ENCODE measurements around the gene FHL2.

FHL2 gene

GRCh38 chr2:105437708-105438103 lies 38.9 kb upstream of the FHL2 start:
- Mint-ChIP-seq H3K4me1 (peaks cover 47% of the 10 kb centered on the region), H3K36me3 (ENCODE audit: low read depth) (no peaks in the 10 kb centered on the region), H3K4me3 (peak overlapping the region in 1 of 3 experiments; percentile 68), H3K9me3 (no peaks in the 10 kb centered on the region), H3K27ac (peak overlapping the region; percentile 81 to 92 (median 91)), H3K27me3 (ENCODE audit: low read depth) (peaks cover 2% of the 10 kb centered on the region)
- TF ChIP-seq, protein P1, sequence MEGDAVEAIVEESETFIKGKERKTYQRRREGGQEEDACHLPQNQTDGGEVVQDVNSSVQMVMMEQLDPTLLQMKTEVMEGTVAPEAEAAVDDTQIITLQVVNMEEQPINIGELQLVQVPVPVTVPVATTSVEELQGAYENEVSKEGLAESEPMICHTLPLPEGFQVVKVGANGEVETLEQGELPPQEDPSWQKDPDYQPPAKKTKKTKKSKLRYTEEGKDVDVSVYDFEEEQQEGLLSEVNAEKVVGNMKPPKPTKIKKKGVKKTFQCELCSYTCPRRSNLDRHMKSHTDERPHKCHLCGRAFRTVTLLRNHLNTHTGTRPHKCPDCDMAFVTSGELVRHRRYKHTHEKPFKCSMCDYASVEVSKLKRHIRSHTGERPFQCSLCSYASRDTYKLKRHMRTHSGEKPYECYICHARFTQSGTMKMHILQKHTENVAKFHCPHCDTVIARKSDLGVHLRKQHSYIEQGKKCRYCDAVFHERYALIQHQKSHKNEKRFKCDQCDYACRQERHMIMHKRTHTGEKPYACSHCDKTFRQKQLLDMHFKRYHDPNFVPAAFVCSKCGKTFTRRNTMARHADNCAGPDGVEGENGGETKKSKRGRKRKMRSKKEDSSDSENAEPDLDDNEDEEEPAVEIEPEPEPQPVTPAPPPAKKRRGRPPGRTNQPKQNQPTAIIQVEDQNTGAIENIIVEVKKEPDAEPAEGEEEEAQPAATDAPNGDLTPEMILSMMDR (IDR thresholded peaks at IDR 0.05; ENCODE audit: unreplicated experiment in 3 of 3): no peak

GRCh38 chr2:105432749-105433148 lies 33.9 kb upstream of the FHL2 start:
- H3K4me3 Mint-ChIP-seq: peak overlapping the region in 1 of 3 experiments; percentile 2
- H3K9me3 Mint-ChIP-seq: peaks cover 3% of the 10 kb centered on the region
- H3K36me3 Mint-ChIP-seq (ENCODE audit: low read depth): no peaks in the 10 kb centered on the region
- peak overlapping the region; percentile 49 to 84 (median 77) for H3K27ac Mint-ChIP-seq
- H3K4me1 Mint-ChIP-seq: peaks cover 31% of the 10 kb centered on the region
- TF ChIP-seq, protein P1 (IDR thresholded peaks at IDR 0.05; ENCODE audit: unreplicated experiment in 3 of 3): no peak
- no peaks in the 10 kb centered on the region for H3K27me3 Mint-ChIP-seq (ENCODE audit: low read depth)

- Mint-ChIP-seq H3K27me3 (ENCODE audit: low read depth) (no peaks in the 10 kb centered on the region), H3K9me3 (peaks cover 3% of the 10 kb centered on the region), H3K4me1 (peaks cover 32% of the 10 kb centered on the region), H3K27ac (peak overlapping the region; percentile 49 to 84 (median 77)), H3K4me3 (peak overlapping the region in 1 of 3 experiments; percentile 19), H3K36me3 (ENCODE audit: low read depth) (no peaks in the 10 kb centered on the region)
- TF ChIP-seq, protein P1 (IDR thresholded peaks at IDR 0.05; ENCODE audit: unreplicated experiment in 3 of 3): no peak
These were observed 33.2 kb upstream of the FHL2 start for GRCh38 chr2:105432044-105432399.

- peaks cover 3% of the 10 kb centered on the region for H3K9me3 Mint-ChIP-seq
- H3K4me1 Mint-ChIP-seq: peaks cover 38% of the 10 kb centered on the region
- no peaks in the 10 kb centered on the region for H3K36me3 Mint-ChIP-seq (ENCODE audit: low read depth)
- H3K4me3 Mint-ChIP-seq: peak overlapping the region in 1 of 3 experiments; percentile 19
- no peaks in the 10 kb centered on the region for H3K27me3 Mint-ChIP-seq (ENCODE audit: low read depth)
- TF ChIP-seq, protein P1 (IDR thresholded peaks at IDR 0.05; ENCODE audit: unreplicated experiment in 3 of 3): no peak
- peak overlapping the region; percentile 49 to 84 (median 77) for H3K27ac Mint-ChIP-seq
These were observed 32.7 kb upstream of the FHL2 start for GRCh38 chr2:105431367-105432043.

DNA sequence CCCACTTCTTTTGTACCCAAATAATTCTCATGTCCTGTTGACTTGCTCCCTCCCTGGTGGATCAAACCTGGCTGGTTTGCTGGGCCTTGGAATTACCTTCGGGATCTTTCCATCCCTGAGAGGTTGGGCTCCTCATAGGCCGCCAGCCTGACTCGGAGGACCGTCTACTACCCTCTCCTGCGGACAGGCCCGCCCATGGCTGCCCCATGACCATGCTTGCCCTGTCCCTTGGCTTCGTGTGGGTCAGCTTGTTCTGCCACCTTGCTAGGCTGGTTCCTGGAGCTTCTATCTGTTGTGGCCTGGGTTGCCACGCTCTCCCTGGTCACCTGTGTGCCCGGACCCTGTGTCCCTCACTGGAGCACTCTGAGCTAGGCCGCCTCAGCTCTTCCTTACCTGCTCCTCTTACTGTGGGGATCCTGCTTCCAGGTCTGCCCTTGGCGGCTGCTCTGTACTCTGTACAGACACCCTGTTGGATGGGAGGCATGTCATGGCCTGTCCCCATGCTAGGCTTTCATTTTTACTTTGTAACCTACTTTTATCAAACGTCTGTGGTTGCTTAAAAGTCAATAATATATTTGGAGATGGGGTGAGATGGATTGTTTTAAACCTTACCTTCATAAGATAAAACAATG lies 29.7 kb upstream of the FHL2 start:
- Mint-ChIP-seq H3K9me3 (peaks cover 4% of the 10 kb centered on the region), H3K36me3 (ENCODE audit: low read depth) (no peaks in the 10 kb centered on the region), H3K4me3 (no peak overlapping the region), H3K27ac (peak overlapping the region in 1 of 3 experiments; percentile 59), H3K27me3 (ENCODE audit: low read depth) (no peaks in the 10 kb centered on the region), H3K4me1 (peaks cover 39% of the 10 kb centered on the region)
- TF ChIP-seq, protein P1 (IDR thresholded peaks at IDR 0.05; ENCODE audit: unreplicated experiment in 3 of 3): no peak
